ENCODE data around the gene SUSD1.

- no peak for TF ChIP-seq CTCF (IDR thresholded peaks at IDR 0.05)
- TF ChIP-seq POLR2A (IDR thresholded peaks at IDR 0.05), result no peak
- no peak for TF ChIP-seq EP300 (IDR thresholded peaks at IDR 0.05)
- TF ChIP-seq POLR2AphosphoS5 (IDR thresholded peaks at IDR 0.05), result peak in 2 of 3 donors; percentile 62 to 84
These were observed 55.7 kb downstream of the SUSD1 start for GRCh38 chr9:112119225-112120029.

Data from stomach (tissue), 4 donors.